NT2/D1 (cell line): ENCODE data around the gene CCDC80.

Experiments
- DNase-seq: peaks from one replicate; pipeline ENCODE4 v3.0.0-alpha.2; 2011; ENCODE audit warnings: low read depth, low spot score
- H3K27me3 ChIP-seq: 2 replicates; pipeline ENCODE4 v1.6.0; 2011; ENCODE audit warnings: mild to moderate bottlenecking; ENCODE audit not compliant: insufficient read length, insufficient read depth
- H3K36me3 ChIP-seq: 2 replicates; pipeline ENCODE4 v1.6.1; 2011; ENCODE audit warnings: mild to moderate bottlenecking, low read length, mixed read lengths; ENCODE audit not compliant: insufficient read depth, insufficient read length
- H3K4me1 ChIP-seq: 2 replicates; pipeline ENCODE4 v1.5.1; 2011; ENCODE audit not compliant: insufficient read depth, insufficient read length
- H3K4me3 ChIP-seq: 2 replicates; pipeline ENCODE4 v1.5.1; 2011; ENCODE audit warnings: low read depth; ENCODE audit not compliant: insufficient read length
- H3K9ac ChIP-seq: 2 replicates; pipeline ENCODE4 v1.6.0; 2011; ENCODE audit warnings: low read depth; ENCODE audit not compliant: insufficient read length
- H3K9me3 ChIP-seq: 2 replicates; pipeline ENCODE4 v1.5.1; 2011; ENCODE audit warnings: mild to moderate bottlenecking, low read length; ENCODE audit not compliant: insufficient read depth
- SUZ12 ChIP-seq: IDR thresholded peaks from 2 replicates; pipeline ENCODE4 v1.6.1; 2011; ENCODE audit not compliant: insufficient read length, insufficient read depth; ENCODE audit errors: extremely low read depth
- YY1 ChIP-seq: IDR thresholded peaks from 2 replicates; pipeline ENCODE4 v1.6.1; 2011; ENCODE audit not compliant: insufficient read length, insufficient read depth
- ZNF274 ChIP-seq: IDR thresholded peaks from 2 replicates; pipeline ENCODE4 v1.6.1; 2011; ENCODE audit warnings: mild to moderate bottlenecking, low read depth, low read length

The CCDC80 gene

DNA sequence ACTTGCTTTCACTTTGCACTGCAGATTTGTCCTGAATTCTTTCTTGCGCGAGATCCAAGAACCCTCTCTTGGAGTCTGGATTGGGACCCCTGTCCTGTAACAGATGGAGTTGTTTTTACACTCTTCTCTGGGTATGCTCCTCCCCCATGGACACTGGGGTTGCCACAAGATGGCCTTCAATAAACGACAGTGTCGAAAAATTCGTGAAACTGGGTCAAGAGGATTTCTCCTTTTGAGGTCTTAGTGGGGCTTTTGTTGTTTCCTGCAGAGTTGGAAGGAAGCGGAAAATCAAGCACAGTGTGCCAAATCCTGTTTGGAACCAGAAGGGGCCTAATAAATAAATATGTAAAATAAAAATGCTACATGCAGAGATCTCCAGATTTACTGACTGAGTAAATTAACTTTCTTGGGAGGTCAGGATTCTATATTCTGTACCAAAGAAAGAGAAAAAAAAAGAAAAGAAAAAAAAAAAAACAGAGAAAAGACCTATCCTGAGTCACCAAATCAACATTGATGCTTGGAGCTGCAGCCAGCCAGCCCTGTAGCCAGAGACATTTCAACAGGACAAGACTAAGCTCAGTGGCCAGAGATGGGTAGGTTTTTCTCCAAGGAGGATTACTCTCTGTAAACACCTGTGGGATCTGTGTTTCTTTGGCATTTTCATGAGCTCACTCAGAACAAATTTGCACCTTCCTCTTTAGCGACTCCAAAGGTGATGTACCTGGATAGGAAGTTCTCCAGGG is 24.8 kb downstream of the CCDC80 start:
- no peak overlapping the region for H3K9ac ChIP-seq
- H3K36me3 ChIP-seq, result no peaks in the 10 kb centered on the region
- H3K4me3 ChIP-seq, result no peak overlapping the region
- TF ChIP-seq SUZ12 (no peak), YY1 (no peak), ZNF274 (no peak)
- H3K27me3 ChIP-seq, result no peaks in the 10 kb centered on the region
- H3K4me1 ChIP-seq, result peaks cover 4% of the 10 kb centered on the region
- DNase-seq, result no peak
- H3K9me3 ChIP-seq, result peaks cover 2% of the 10 kb centered on the region; the same call in 1 of the 2 replicates

DNA sequence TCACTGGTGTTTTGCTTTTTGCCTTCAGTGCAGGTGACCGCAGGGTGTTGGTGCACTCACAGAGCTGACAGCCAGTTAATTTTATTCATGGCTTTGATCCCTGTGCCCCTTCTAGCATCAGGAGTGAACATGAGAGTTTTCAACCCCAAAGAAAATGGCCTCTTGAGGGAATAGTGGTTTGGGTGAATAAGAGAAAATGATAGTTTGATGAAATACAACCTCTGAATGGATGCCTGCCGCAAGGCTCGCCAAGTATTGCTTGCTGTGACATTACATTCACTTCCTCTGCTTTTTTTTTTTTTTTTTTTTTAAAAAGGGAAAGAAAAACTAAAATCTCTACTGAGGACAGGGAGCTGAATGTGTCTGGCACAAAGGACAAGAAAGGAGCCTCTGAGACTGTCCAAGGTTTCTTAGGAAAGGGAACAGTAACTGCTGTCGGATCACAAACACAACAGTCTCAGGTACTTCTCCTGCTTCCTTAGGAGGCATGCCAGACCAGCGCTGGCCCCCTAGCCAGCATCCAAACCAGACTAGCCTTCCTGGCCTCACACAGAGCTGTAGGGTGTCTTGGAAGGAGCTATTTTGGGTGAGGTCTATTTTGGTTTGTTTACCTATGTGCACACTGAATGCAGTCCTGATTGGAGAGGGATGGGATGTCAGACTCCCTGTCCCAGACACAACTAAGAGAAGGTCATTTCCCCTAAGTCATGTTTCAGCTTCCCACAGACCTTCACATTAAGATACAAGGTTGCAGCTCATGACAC is 29.0 kb downstream of the CCDC80 start:
- Histone ChIP-seq H3K4me1 (peaks cover 4% of the 10 kb centered on the region), H3K27me3 (no peaks in the 10 kb centered on the region), H3K9me3 (no peaks in the 10 kb centered on the region), H3K9ac (no peak overlapping the region), H3K4me3 (no peak overlapping the region), H3K36me3 (no peaks in the 10 kb centered on the region)
- TF ChIP-seq SUZ12 (no peak), ZNF274 (no peak), YY1 (no peak)
- no peak for DNase-seq

DNA sequence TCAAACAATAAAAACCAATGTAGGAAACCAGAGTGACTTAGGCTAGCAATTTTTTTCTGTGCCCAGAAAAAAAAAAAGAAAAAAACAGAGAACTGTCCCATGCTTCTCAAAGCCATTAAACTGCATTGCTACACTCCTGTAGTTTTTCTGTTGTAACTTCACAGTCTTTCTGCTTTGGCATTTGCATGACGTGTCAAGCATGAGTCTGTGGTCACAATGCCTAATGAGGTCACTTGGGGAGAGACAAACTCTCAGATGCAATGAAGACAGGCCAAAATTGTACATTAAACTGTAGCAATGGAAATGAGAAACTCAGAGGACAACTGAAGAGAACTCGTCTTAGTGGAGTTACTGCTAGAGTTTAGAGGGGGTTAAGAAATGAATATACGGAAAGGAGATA is 30.8 kb downstream of the CCDC80 start:
- TF ChIP-seq SUZ12 (no peak), YY1 (no peak), ZNF274 (no peak)
- H3K4me3 ChIP-seq, result no peak overlapping the region
- H3K27me3 ChIP-seq, result no peaks in the 10 kb centered on the region
- no peaks in the 10 kb centered on the region for H3K36me3 ChIP-seq
- H3K9me3 ChIP-seq, result no peaks in the 10 kb centered on the region
- DNase-seq, result no peak
- peaks cover 2% of the 10 kb centered on the region for H3K4me1 ChIP-seq
- H3K9ac ChIP-seq, result no peak overlapping the region

DNA sequence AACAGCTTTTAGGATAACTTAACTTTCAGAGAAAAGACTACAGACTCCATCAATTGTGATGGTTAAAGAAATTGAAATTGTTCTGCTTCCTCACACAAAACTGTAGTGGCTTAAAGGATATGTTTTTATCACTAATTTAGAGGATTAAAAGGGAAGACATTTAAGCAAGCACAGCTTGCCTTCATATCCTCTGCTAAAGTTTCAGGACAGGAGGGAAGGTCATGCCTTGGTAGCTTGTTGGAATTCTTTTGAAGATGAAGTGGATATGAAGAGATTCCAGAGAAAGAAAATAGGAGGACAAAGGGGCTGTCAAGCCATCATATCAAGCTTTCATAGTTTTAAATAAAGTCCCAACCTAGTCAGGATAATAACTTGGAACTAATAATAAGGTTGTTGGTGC is 33.1 kb downstream of the CCDC80 start:
- Histone ChIP-seq H3K9me3 (no peaks in the 10 kb centered on the region), H3K27me3 (no peaks in the 10 kb centered on the region), H3K4me3 (no peak overlapping the region), H3K4me1 (peaks cover 2% of the 10 kb centered on the region), H3K9ac (no peak overlapping the region), H3K36me3 (no peaks in the 10 kb centered on the region)
- TF ChIP-seq YY1, result no peak
- no peak for TF ChIP-seq ZNF274
- TF ChIP-seq SUZ12, result no peak
- no peak for DNase-seq

DNA sequence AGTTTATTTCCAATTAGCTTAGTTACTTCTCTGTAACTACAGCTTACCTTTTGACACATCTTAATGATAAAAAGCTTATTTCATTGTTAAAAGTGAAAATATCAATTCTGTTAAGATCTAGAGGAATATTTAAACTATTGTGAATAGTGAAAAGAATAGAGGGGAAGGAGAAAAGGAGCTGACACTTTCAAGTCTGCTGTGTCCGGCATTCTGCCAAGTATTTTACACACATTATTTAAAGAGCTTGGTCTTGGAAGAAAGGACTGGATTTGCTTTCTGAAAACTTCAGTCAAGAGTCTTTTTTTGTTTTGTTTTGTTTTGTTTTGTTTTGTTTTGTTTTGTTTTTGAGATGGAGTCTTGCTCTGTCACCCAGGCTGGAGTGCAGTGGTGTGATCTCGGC is 34.8 kb downstream of the CCDC80 start:
- no peak for TF ChIP-seq SUZ12
- no peak for TF ChIP-seq ZNF274
- TF ChIP-seq YY1, result no peak
- Histone ChIP-seq H3K4me1 (no peaks in the 10 kb centered on the region), H3K36me3 (no peaks in the 10 kb centered on the region), H3K9ac (no peak overlapping the region), H3K27me3 (no peaks in the 10 kb centered on the region), H3K9me3 (no peaks in the 10 kb centered on the region), H3K4me3 (no peak overlapping the region)
- no peak for DNase-seq

DNA sequence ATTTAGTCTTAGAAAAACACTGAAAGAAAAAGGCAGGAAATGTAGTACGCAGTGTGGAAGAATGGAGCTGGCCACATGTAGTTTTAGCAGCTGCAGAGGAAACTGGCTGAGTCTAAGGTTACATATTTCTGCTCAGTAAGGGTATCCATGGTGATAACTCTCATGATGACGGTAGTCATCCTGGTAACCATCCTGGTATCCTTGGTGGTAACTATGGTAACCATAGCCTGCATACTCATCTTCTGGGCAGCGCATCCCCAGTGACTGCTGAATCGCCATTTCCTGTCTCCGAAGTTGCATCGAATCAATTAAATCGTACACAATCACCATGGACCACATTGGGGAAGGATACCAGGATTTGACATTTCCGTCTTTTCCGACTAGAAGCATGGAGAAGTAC is 35.7 kb downstream of the CCDC80 start:
- no peak overlapping the region for H3K4me3 ChIP-seq
- no peak for TF ChIP-seq SUZ12
- TF ChIP-seq ZNF274, result no peak
- TF ChIP-seq YY1, result no peak

DNA sequence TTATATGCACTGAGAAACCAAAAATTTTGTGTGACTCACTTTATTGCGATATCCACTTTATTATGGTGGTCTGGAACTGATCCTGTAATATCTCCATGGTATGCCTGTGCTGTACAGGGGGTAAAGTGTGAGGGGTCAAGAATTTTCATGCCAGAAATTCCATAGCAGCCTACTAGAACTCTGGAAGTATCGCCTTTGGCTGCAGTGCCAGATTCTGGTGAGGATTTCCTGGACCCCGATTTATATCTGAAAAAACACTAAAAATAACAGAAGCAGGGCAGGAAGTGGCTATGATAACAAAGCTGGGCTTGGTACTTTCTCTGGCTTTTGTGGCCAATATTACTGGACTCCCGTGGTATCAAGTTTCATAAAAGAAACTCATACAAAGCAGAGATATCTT is 36.4 kb downstream of the CCDC80 start:
- TF ChIP-seq SUZ12 (no peak), YY1 (no peak), ZNF274 (no peak)
- no peaks in the 10 kb centered on the region for H3K27me3 ChIP-seq
- DNase-seq, result no peak
- H3K9ac ChIP-seq, result no peak overlapping the region
- H3K9me3 ChIP-seq, result no peaks in the 10 kb centered on the region
- H3K4me3 ChIP-seq, result no peak overlapping the region
- H3K36me3 ChIP-seq, result no peaks in the 10 kb centered on the region
- no peaks in the 10 kb centered on the region for H3K4me1 ChIP-seq

More for the DNA sequence above, 35.7 kb downstream of the CCDC80 start:
- Histone ChIP-seq H3K4me1 (no peaks in the 10 kb centered on the region), H3K9me3 (no peaks in the 10 kb centered on the region), H3K9ac (no peak overlapping the region), H3K36me3 (no peaks in the 10 kb centered on the region), H3K27me3 (no peaks in the 10 kb centered on the region)
- no peak for DNase-seq
